GM19324 (cell line): ENCODE results near the gene GIPC3.

Source experiments
- ATAC-seq: cut with Tn5 transposase; IDR thresholded peaks from one replicate; pipeline ENCODE4 v1.9.1; 2021; ENCODE audit warnings: mild to moderate bottlenecking, moderate library complexity; ENCODE audit not compliant: unreplicated experiment, low FRiP score

The GIPC3 gene

DNA sequence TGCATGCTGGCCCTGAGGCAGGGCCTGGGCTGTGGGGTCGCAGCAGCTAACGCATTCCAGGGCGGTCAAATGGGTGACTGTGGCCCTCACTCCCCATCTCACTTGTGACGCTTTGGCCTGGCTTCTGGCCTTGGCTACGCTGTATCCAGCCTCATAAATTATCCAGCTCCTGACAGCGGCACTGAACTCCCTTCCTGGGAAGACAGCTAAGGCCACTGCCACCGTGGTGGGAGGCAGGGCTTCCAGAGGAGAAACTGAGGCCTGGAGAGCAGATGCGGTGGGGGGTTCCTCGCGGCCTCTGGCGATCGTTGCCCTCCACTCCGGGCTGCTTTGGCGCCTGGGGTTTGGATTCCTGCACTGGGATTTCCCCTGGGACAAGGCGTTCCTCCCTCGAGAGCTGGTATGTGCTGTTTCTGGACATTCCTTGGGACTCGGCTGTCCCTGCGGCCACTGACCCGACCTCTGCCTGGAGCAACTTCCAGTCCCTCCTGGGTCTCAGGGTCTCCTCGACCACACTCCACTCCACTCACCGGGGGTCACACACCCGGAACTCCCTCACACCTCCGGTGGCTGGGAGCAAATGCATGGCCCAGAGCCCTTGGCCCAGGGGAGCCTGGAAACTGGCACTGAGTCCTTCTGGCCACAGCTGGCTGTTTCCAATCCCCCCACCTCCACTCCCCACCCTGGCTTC, 18.0 kb downstream of the GIPC3 start:
- ATAC-seq, result no peak

DNA sequence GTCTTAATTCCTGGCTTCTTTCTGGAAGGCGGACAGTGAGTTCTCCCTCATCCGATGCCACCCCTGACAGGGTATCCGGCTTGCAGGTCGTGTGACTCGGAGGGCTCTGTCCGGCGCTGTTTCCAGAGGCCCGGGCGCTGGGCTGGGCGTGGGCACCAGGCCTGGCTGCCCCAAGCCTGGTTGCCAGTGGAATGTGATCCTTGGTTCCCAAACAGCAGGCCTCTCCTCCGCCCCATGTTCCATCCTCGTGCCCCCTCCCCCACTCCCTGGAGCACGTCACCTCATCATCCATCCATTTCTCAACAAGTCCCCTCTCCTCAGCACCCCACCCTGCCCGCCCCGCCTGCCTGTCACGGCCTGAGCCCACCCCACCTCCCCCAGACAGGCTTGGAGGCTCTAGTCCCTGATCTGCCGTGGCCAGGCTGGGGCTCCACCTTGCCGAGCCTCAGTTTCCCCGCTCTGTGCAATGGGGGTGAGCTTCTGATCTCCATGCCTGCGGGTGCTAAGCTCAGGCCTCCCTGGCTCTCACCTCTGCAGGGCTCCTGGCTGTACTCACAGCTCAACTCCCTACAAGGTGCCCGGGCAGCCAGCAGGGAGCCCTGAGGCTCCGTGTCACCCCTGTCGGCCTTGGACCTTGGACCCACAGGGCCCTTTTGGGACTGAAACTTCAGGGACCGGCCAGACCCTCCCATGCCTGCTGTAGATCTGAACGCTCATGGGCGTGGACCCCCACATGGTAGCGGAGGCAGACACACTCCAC, 19.1 kb downstream of the GIPC3 start:
- no peak for ATAC-seq

GRCh38 chr19:3604987-3605343, 19.7 kb downstream of the GIPC3 start:
- no peak for ATAC-seq

- ATAC-seq, result no peak
Measured at GRCh38 chr19:3605361-3605760, 20.1 kb downstream of the GIPC3 start.

DNA sequence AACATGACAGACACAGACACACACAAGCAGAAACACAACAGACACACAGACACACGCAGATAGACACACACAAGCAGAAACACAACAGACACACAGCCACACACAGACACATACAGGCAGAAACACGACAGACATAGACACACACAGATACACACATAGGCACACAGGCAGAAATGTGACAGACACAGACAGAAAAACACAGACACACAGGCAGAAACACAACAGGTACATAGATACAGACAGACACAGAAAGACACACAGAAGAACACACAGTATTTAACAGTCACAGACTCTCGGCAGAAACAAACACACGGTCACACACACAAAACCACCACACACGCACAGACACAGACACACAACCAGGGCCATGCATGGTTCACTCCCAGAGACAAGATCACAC, 20.5 kb downstream of the GIPC3 start:
- no peak for ATAC-seq

DNA sequence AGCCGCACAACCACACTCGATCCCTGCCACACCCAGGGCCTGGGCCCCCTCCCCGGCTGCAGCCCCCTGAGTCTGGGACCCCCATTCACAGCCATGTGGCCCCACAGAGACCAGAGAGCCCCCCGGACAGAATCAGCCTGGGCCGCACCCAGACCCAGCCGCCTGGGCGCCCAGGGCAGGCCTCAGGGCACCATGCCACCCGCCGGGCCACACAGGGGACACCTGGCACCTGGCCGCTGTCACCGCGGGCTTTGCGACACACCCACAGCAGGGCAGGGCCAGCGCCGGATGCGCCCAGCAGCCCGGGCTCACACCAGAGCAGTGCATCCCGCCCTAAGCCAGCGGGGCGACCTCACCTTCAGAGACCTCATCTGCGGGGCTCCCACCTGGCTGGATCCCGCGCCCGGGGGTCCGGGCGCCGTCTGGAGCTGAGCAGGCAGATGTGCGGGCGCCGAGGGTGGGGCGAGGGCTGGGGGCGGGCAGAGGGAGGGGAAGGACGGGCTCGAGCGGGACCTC, 21.0 kb downstream of the GIPC3 start:
- no peak for ATAC-seq

DNA sequence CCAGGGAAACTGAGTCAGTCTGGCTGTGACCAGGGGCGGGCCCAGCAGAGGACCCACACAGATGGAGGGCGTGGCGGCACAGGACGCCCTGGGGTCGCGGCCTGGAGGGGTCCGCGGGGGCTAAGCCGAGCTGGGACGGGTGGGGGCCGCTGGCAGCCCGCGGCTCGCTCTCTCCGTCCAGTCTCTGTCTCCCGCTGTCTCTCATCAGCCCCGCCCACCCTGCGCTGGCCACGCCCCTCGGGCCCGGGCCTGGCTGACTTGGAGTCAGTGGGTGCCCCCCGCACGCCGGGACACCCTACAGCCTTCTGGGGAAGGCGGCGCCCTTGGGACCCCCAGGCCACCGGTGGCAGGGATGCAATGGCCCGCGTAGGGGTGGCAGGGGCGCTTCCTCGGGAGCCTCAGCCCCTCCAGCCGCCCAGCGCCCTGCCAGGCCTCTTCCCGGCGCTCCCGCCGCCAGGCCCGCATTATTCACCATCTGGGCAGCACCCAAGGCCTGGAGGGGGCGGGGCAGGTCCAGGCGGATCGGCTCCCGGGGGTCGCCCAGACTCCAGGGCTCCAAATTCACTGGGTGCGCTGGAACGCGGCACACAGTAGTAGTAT, 21.5 kb downstream of the GIPC3 start, which contains the start of gene TBXA2R:
TBXA2R (minus strand) TSS at position 186 of the 600 bp plus-strand sequence. CDS start 6,241 bp downstream, outside the sequence.
- ATAC-seq, result no peak

DNA sequence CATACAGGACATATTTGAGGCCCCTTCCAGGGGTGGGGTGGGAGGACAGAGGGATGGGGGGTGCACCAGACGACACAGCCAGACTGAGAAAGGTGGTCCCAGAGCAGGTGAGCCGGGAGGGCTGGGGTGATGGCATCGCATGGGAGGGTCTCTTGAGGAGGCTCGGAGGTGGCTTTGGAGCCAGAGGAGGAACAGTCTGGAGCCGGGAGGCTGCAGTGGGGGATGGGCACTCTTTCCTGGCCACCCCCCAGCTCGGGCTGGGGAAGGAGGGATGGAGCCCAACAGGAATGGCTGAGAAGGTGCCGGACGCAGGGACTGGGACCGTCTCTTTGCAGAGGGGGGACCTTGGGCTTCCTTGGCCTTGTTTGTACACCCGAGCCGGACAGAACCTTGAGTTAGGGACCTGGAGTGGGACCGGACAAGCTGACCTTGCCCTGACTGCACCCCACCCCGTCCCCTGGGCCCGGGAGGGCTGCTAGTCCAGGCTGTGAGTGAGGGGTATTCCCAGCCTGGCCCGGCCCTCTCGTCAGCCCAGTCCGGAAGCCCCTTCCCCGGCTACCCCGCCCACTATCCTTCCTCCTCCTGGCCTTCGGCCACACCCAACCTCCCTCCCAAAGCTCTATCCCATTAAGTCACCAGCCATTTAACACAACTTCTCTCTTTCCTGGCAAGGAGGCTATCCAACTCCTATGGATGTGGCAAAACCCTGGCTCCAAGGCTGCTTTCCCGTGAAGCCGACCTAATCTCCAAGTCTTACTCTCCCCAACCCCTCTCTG, 22.2 kb downstream of the GIPC3 start:
- no peak for ATAC-seq

GRCh38 chr19:3608079-3608641, 22.9 kb downstream of the GIPC3 start:
- ATAC-seq, result no peak

- no peak for ATAC-seq
Measured at GRCh38 chr19:3608750-3609322, 23.6 kb downstream of the GIPC3 start.

DNA sequence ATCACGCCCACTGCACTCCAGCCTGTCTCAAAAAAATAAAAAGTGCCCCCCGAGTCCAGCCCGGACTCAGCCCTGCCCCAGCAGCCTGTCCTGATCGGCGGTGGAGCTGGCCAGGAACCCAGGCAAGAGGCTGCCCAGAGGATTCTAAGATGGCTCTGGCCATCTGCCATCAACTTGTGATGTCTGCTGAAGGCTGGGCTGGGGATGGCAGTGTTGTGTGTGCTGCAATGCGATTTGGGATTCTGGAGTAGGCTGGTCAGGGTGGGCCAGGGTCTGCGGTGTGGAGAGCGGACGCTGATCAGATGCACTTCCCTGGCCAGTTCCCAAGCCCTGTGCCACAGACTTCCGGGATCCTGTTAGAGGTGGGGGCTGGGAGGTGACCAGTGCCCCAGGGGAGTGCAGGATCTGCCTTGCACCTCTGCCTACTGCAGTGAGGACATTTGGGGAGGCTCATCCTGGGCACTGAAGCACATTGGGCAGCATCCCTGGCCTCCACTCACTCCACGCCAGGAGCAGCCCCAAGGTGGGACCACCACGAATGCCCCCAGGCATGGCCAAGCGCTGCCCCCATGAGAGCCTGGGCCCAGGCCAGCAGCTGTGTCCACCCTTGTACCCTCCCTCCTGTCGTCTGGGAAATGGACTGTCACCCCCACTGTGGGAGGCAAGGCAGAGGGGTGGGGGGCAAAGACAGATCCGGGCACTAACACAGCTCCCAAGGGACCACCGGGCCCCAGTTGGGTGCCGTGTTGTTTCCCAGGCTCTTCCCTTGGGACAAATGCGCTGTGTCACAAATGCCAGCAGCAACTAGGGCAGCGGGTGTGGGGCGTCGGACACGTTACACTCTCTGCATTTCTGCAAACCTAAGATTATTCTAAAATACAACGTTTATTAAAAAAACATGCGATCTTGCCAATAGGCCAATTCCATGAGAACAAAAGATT, 24.8 kb downstream of the GIPC3 start:
- ATAC-seq, result no peak

GRCh38 chr19:3610745-3611717, 25.8 kb downstream of the GIPC3 start:
- ATAC-seq, result no peak

- ATAC-seq, result no peak
Measured at GRCh38 chr19:3611841-3612240, 26.6 kb downstream of the GIPC3 start.

DNA sequence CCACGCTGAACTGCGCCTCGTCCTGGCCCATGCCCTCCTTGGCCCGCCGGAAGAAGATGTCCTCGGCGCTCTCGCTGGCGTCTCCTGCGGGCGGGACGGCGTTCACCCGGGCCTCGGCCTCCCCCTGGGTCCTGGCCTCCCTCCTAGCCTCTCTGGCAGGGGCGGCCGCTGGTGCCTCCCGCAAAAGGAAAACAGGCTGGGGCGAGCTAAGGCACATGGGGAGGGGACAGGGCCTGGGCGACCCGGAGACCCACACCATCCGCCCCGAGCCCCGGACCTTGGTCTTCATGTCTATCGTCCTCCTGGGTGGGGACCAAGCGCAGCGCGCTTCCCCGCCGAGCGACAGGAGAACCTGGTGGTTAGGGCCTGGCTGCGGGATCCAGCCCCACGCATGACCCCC, 27.1 kb downstream of the GIPC3 start:
- ATAC-seq, result no peak

DNA sequence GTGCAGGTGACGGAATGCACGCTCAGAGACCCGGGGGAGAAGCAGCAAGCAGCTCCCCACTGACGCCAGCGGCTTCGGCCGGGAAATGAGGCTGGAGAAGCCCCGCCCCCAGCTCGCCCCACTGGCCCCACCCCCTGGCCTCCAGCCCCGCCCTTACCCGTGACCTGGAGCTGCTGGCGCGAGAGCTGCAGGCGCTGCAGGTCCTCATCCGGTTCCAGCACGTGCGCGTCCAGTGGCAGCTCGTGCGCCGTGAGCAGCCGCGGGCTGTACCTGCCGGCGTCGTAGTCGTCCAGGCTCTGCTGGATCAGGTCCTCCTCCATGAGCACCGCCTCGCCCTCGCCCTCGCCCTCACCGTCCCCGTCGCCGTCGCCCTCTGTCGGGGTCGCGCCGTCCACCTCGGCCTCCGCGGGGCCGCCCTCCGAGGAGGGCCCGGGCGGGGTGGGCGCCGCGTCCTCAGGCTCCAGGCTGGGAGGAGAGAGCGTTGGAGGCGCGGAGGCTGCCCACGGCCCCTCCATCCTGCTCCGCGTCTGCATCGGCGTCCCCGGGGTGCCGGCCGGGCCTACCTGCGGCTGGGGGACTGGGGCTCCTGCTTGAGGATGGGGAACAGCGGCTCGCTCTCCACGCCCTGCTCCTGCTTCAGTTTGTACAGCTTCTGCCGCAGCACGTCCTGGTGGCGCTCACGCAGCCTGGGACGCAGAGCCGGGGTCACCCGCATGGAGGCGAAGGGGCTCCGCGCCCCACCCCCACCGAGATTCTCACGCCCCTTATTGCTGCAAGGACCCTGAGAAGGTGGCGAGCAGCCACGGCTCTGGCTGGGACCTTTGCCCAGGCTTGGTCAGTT, 27.8 kb downstream of the GIPC3 start:
- no peak for ATAC-seq

DNA sequence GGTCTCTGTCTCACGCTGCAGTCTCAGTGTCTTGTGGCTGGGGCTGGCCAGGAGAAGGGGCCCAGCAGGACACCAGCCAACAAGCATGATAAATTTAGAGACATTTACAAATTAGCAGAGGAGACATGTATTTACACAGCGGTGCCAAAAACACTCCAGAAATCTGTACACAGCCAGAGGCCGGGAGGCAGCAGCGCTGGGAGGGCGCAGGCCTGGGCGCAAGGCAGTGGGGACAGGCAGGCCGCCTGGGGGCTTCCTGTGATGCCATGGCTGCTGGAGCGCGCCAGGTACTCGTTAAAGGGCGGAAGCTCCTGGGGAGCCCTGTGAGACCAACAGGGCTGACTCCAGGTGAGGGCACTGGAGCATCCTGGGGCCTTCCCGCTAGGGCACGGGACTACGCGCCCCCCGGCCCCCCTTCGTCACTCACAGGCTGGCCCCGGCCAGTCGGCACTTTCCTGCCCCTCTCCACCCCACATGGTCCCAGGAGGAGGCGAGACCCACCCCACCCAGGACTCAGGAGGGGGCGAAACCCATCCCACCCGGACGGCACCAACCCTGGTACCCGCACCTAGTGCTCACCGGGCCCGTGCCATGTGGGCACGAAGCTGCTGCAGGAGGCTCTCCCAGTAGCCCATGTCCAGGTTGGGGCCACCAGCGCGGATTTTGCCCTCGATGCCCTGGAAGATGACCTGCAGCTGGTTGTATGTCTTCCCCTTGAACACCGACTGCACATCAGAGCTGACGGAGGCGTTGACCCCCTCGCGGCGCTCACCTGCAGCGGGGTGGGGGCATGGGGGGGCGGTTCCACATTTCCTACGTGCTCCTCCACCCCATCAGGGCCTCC, 28.8 kb downstream of the GIPC3 start:
- ATAC-seq, result no peak
